Measurements from ENCODE around the gene PDZD7.

PDZD7 gene

DNA sequence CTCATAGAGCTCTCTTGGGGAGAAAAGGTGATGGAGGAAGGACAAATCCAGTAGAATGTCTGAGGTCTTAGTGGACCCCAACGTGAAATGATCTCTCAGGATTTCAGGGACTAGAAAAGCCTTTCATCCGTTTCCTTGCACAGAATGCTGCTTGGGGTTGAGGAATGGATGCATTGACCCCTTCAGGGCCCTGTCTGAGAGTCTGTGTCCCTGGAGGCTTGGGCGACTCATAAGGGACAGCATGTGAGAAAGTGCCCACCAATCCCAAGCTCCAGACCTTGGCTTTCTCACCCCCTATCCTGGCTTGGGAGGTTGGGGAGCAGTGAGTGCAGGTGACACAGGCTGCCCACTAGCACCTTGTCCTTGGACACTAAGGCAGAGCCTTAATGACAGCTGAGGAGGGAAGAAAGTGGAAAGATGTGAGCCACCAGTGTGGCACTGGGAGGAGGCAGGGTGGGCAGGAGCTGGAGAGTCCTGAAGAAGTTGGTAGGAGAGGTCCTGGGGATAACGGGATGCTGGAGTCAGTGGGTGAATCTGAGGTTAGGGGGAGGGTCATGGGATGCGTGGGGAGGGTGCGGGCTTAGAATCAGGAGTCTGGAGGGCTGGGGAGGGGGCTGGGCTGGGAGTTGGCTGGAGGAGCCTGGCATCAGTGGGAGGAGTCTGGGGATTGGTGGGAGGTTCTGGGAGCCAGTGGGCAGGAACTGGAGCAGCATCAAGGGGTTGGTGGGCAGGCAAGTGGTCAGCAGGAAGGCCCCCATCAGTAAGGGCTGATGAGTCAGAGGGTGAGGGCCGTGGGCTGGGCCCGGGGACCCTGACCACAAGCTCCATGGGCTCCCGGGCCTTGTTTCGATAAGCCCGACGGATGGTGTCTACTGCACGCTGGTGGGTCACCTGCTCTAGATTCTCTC lies 22.8 kb downstream of the PDZD7 start:
- DNase-seq (ENCODE audit: low read depth): no peak
- no peak overlapping the region for H3K4me3 ChIP-seq (ENCODE audit: low read depth, low read length)

GRCh38 chr10:101007099-101007711 lies 23.7 kb downstream of the PDZD7 start:
- H3K4me3 ChIP-seq (ENCODE audit: low read depth, low read length): no peak overlapping the region
- DNase-seq (ENCODE audit: low read depth): no peak

DNA sequence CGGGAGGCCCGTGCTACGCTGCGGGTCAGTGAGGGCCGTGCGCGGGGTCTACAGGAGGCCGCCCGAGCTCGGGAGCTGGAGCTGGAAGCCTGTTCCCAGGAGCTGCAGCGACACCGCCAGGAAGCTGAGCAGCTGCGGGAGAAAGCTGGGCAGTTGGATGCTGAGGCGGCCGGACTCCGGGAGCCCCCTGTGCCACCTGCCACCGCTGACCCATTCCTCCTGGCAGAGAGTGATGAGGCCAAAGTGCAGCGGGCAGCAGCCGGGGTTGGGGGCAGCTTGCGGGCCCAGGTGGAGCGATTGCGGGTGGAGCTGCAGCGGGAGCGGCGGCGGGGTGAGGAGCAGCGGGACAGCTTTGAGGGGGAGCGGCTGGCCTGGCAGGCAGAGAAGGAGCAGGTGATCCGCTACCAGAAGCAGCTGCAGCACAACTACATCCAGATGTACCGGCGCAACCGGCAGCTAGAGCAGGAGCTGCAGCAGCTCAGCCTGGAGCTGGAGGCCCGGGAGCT lies 24.3 kb downstream of the PDZD7 start:
- H3K4me3 ChIP-seq (ENCODE audit: low read depth, low read length): no peak overlapping the region
- DNase-seq (ENCODE audit: low read depth): no peak

DNA sequence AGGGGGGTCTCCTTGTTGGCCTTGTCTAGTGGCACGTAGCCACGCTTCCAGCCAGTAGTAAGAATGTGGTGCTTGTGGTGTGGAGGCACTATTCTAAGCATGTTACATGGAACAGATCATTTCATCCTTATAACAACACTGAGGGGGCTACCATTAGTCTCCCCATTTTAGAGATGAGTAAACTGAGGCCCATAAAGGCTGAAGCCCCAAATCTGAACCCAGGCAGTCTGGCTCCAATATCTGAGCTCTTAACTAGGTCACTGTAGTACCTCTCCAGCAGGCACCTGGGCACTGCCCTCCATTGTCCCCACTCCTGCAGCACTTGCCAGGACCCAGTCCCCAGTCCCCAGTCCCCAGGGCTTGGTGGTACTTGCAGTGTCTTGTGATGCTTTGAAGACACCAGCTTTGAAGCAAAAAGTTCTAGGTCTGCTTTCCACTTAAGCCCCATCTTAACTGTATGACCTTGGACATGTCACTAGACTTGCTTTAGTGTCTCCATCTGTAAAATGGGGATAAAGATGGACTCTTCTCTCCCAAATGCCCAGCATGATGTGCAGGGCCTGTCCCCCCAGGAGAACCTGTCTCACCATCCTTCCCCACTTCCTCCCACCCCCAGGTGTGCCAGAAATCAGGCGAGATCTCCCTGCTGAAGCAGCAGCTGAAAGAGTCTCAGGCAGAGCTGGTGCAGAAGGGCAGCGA lies 24.9 kb downstream of the PDZD7 start:
- no peak overlapping the region for H3K4me3 ChIP-seq (ENCODE audit: low read depth, low read length)

GRCh38 chr10:101005361-101005760 lies 25.6 kb downstream of the PDZD7 start:
- H3K4me3 ChIP-seq (ENCODE audit: low read depth, low read length): no peak overlapping the region
- no peak for DNase-seq (ENCODE audit: low read depth)

More for the DNA sequence above, 24.9 kb downstream of the PDZD7 start:
- DNase-seq (ENCODE audit: low read depth): no peak

GRCh38 chr10:101003639-101004206 lies 27.2 kb downstream of the PDZD7 start:
- DNase-seq (ENCODE audit: low read depth): no peak

DNA sequence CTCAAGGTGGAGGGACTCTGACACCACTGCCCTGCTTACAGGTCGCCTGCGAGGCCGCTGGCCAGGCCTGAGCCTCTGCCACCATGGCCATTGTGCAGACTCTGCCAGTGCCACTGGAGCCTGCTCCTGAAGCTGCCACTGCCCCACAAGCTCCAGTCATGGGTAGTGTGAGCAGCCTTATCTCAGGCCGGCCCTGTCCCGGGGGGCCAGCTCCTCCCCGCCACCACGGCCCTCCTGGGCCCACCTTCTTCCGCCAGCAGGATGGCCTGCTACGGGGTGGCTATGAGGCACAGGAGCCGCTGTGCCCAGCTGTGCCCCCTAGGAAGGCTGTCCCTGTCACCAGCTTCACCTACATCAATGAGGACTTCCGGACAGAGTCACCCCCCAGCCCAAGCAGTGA lies 28.5 kb downstream of the PDZD7 start:
- H3K4me3 ChIP-seq (ENCODE audit: low read depth, low read length): no peak overlapping the region
- DNase-seq (ENCODE audit: low read depth): no peak

More at GRCh38 chr10:101003639-101004206, 27.2 kb downstream of the PDZD7 start:
- no peak overlapping the region for H3K4me3 ChIP-seq (ENCODE audit: low read depth, low read length)

- peak overlapping the region; percentile 89 for H3K4me3 ChIP-seq (ENCODE audit: low read depth, low read length)
- DNase-seq (ENCODE audit: low read depth): no peak
Observed at GRCh38 chr10:101001659-101002035, 29.3 kb downstream of the PDZD7 start.

GRCh38 chr10:101000915-101001658 lies 29.8 kb downstream of the PDZD7 start:
- peak; percentile 80 for DNase-seq (ENCODE audit: low read depth)
- peak overlapping the region; percentile 89 for H3K4me3 ChIP-seq (ENCODE audit: low read depth, low read length)

- no peak for DNase-seq (ENCODE audit: low read depth)
- H3K4me3 ChIP-seq (ENCODE audit: low read depth, low read length): peak overlapping the region; percentile 89
Observed at GRCh38 chr10:101000127-101000914, 30.6 kb downstream of the PDZD7 start.

- peak within 1 kb of the TSS; percentile 89 for H3K4me3 ChIP-seq (ENCODE audit: low read depth, low read length)
Observed at GRCh38 chr10:100999742-101000126, 31.2 kb downstream of the PDZD7 start, which contains the start of gene LZTS2. LZTS2 (plus strand) TSS chr10:100999808; CDS start chr10:101002539, 2,731 bp downstream.

GRCh38 chr10:100998991-100999741 lies 31.8 kb downstream of the PDZD7 start:
- peak overlapping the region; percentile 89 for H3K4me3 ChIP-seq (ENCODE audit: low read depth, low read length)
- DNase-seq (ENCODE audit: low read depth): peak; percentile 47

More at GRCh38 chr10:100999742-101000126, 31.2 kb downstream of the PDZD7 start, which contains the start of gene LZTS2:
- no peak for DNase-seq (ENCODE audit: low read depth)

DNA sequence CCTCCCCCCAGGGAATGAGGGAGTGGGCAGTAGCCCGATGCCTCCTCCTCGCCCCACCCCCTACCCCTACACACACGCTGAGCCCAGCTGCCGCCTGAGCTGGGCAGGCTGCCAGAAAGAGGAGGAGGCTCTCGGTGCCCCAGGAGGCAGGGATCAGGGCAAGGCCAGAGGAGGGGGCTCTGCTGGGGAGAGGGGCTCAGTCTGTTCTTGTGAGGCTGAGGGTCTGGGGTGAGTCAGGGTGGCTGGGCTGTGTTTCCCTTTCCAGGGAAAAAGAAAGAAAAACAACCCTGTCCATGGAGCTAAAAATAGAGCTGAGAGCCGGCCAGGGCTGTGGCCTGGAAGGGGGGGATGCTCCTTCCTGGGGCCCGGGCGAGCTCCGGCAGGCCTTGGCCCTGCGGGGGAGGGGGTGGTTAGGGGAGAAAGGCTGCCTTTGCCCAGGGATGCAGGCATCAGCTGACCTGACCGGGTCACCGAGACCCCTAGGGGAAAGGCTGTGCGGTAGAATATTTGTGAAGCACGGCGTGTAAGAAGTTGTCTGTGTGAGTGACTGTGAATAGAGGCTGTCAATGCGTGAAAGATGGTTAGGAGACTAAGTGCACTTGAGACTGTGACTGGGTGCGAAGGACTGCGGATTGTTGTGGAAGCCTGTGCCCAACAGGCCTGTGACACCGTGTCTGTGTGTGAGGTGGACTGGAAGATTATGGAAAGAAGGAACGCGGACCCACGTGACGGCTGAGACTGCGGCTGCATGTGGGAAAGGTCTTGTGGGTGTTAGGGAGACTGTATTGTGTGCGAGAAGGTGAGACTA lies 32.5 kb downstream of the PDZD7 start:
- peak overlapping the region; percentile 89 for H3K4me3 ChIP-seq (ENCODE audit: low read depth, low read length)
- DNase-seq (ENCODE audit: low read depth): peak; percentile 63

DNA sequence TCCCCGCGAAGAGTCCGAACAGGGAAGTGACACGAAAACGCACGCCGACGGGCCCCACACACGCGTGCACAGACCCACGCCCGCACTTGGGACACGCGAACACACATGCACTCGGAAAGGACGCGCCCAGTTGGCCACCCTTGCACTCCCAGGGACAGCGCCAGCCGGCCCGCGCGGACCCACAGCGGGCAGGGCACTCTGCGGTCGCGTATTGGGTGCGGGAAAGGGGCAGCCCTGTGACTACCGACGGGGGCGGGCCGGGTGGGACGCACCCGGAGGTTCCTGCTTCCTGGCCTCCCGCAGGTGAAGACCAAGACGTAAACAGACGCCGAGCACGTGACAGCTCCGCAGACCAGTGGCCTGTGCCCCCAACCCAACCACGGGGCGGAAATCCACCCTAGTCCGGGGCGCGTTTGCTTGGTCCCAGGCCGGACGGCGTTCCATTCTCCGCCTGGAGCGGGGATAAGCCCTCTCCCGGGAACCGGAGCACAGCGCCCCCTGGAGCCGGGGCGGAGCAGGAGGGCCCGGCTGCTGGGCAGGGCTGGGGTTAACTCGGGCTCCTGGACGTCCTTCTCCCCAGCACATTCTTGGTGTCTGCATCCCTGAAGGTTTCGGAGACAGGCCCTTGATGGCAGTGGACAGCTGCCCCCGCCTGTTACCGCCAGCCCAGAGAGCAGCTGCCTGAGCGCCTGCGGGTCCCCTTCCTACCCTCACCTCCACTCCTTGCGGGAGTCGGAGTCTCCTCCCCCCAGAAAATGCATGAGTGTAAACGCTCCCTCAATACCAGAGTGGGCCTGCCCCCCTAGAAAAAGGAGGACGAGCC lies 33.4 kb downstream of the PDZD7 start:
- peak overlapping the region; percentile 89 for H3K4me3 ChIP-seq (ENCODE audit: low read depth, low read length)
- peak; percentile 64 for DNase-seq (ENCODE audit: low read depth)

GRCh38 chr10:100996678-100997359 lies 34.1 kb downstream of the PDZD7 start:
- peak overlapping the region; percentile 89 for H3K4me3 ChIP-seq (ENCODE audit: low read depth, low read length)

More at GRCh38 chr10:100996678-100997359, 34.1 kb downstream of the PDZD7 start:
- DNase-seq (ENCODE audit: low read depth): no peak
